ENCODE results near the gene POLH. TPM values are rescaled to one million over a fixed set of nuclear protein-coding genes. Genes with fewer than 3 reads are reported as not detected.
"Not testable (repeated sequence)": the region's sequence is repeated elsewhere in the genome, so short reads cannot be mapped to it uniquely, and the experiment has no call there.

POLH gene
- total RNA-seq, 1 experiment from 2014 or later: 21.0 TPM

DNA sequence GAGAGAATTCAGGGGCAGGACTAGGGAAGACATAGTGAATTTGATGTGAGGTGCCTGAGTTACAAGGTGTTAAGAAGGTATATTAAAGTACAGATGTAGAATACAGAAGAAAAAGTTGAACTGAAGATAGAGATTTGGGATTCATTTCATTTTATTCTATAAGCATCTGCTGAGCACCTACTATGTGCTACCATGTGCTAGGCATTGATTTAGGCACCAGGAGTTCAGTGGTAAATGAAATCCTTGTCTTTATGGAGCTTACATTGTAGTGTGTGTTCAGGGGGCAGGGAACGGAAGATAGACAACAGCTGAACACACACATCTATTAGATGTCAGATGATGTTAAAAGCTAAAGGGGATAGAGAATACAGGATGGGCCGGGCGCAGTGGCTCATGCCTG, 71.6 kb downstream of the POLH start:
- Histone ChIP-seq H3K79me2 (ENCODE audit: low read depth) (no peaks in the 10 kb centered on the region), H3F3A (ENCODE audit: insufficient read depth, low read depth) (no peaks in the 10 kb centered on the region), H3K4me3 (no peak overlapping the region), H3K4me1 (replicated peaks; ENCODE audit: insufficient read depth) (no peaks in the 10 kb centered on the region), H3K4me2 (no peak overlapping the region), H3K36me3 (ENCODE audit: low read depth) (no peaks in the 10 kb centered on the region), H3K9me2 (ENCODE audit: insufficient read depth) (no peaks in the 10 kb centered on the region), H3K27me3 (ENCODE audit: insufficient read depth, low read depth) (no peaks in the 10 kb centered on the region), H3K9me3 (ENCODE audit: insufficient read depth, low read depth) (no peaks in the 10 kb centered on the region), H4K20me1 (ENCODE audit: insufficient read depth) (no peaks in the 10 kb centered on the region), H2AFZ (no peak overlapping the region), H3K27ac (no peak overlapping the region)
- intact Hi-C loops (cut with micrococcal nuclease; ENCODE audit: unreplicated experiment): no loop called here
- POLR2A ChIA-PET (ENCODE audit: unreplicated experiment): no interaction called here
- CTCF ChIA-PET: no interaction called here
- TF ChIP-seq, protein P1, sequence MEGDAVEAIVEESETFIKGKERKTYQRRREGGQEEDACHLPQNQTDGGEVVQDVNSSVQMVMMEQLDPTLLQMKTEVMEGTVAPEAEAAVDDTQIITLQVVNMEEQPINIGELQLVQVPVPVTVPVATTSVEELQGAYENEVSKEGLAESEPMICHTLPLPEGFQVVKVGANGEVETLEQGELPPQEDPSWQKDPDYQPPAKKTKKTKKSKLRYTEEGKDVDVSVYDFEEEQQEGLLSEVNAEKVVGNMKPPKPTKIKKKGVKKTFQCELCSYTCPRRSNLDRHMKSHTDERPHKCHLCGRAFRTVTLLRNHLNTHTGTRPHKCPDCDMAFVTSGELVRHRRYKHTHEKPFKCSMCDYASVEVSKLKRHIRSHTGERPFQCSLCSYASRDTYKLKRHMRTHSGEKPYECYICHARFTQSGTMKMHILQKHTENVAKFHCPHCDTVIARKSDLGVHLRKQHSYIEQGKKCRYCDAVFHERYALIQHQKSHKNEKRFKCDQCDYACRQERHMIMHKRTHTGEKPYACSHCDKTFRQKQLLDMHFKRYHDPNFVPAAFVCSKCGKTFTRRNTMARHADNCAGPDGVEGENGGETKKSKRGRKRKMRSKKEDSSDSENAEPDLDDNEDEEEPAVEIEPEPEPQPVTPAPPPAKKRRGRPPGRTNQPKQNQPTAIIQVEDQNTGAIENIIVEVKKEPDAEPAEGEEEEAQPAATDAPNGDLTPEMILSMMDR (conservative IDR thresholded peaks at IDR 0.05): no peak
- BruUV-seq (replicated peaks): no TSS peak
- DNase-seq: no peak

DNA sequence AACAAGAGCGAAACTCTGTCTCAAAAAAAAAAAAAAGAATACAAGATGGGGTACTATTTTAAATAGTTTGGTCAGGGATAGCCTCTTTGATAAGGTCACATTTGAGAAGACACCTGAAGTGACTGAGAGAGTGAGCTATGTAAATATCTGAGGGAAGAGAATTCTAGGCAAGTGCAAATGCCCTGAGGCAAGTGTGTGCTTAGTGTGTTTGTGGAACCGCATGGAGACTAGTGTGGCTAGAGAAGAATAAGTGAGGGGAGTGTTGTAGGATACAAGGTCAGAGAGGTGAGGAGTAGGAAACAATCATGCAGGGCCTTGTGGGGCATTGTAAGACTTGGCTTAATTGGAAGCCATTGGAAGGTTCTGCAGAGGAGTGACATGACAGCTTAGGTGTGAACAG, 72.3 kb downstream of the POLH start:
- H3K9me2 ChIP-seq (ENCODE audit: insufficient read depth): no peaks in the 10 kb centered on the region

DNA sequence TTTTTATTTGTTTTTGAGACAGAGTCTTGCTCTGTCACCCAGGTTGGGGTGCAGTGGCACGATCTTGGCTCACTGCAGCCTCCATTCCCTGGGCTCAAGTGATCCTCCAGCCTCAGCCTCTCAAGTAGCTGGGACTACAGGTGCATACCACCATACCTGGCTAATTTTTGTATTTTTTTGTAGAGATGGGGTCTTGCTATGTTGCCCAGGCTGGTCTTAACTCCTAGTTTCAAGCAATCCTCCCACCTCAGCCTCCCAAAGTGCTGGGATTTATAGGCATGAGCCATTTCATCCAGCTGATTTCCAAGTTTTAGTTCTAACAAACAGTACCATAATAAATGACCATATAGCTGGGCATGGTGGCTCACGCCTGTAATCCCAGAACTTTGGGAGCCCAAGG, 76.8 kb downstream of the POLH start:
- H2AFZ ChIP-seq; H3K4me3 ChIP-seq; BruUV-seq (replicated peaks); DNase-seq; H3K27ac ChIP-seq; H3K27me3 ChIP-seq (ENCODE audit: insufficient read depth, low read depth); H3K79me2 ChIP-seq (ENCODE audit: low read depth); H4K20me1 ChIP-seq (ENCODE audit: insufficient read depth); H3K9me2 ChIP-seq (ENCODE audit: insufficient read depth); H3K36me3 ChIP-seq (ENCODE audit: low read depth); H3K4me1 ChIP-seq (replicated peaks; ENCODE audit: insufficient read depth); intact Hi-C loops (cut with micrococcal nuclease; ENCODE audit: unreplicated experiment); H3F3A ChIP-seq (ENCODE audit: insufficient read depth, low read depth); H3K9me3 ChIP-seq (ENCODE audit: insufficient read depth, low read depth); H3K4me2 ChIP-seq: not testable (repeated sequence)
- ChIA-PET CTCF (interaction anchor here (0.7 kb wide), 1 partner anchor 16 kb away, joined by 18 read pairs; no protein-coding TSS in a partner anchor), POLR2A (ENCODE audit: unreplicated experiment) (interaction anchor here (0.5 kb wide), 1 partner anchor 68 kb away, joined by 4 read pairs; no protein-coding TSS in a partner anchor)

More for the DNA sequence above, 72.3 kb downstream of the POLH start:
- Histone ChIP-seq H3F3A (ENCODE audit: insufficient read depth, low read depth) (no peaks in the 10 kb centered on the region), H3K27ac (no peak overlapping the region), H3K27me3 (ENCODE audit: insufficient read depth, low read depth) (no peaks in the 10 kb centered on the region), H3K9me3 (ENCODE audit: insufficient read depth, low read depth) (no peaks in the 10 kb centered on the region), H2AFZ (no peak overlapping the region), H3K36me3 (ENCODE audit: low read depth) (no peaks in the 10 kb centered on the region), H4K20me1 (ENCODE audit: insufficient read depth) (no peaks in the 10 kb centered on the region), H3K4me2 (no peak overlapping the region), H3K4me3 (no peak overlapping the region), H3K4me1 (replicated peaks; ENCODE audit: insufficient read depth) (no peaks in the 10 kb centered on the region), H3K79me2 (ENCODE audit: low read depth) (no peaks in the 10 kb centered on the region)
- no TSS peak for BruUV-seq (replicated peaks)
- ChIA-PET CTCF (no interaction called here), POLR2A (ENCODE audit: unreplicated experiment) (no interaction called here)
- no peak for DNase-seq
- TF ChIP-seq EZH2 (IDR thresholded peaks at IDR 0.05; ENCODE audit: low read depth): no peak
- TF ChIP-seq, protein P1 (conservative IDR thresholded peaks at IDR 0.05): no peak
- intact Hi-C loops (cut with micrococcal nuclease; ENCODE audit: unreplicated experiment): no loop called here

DNA sequence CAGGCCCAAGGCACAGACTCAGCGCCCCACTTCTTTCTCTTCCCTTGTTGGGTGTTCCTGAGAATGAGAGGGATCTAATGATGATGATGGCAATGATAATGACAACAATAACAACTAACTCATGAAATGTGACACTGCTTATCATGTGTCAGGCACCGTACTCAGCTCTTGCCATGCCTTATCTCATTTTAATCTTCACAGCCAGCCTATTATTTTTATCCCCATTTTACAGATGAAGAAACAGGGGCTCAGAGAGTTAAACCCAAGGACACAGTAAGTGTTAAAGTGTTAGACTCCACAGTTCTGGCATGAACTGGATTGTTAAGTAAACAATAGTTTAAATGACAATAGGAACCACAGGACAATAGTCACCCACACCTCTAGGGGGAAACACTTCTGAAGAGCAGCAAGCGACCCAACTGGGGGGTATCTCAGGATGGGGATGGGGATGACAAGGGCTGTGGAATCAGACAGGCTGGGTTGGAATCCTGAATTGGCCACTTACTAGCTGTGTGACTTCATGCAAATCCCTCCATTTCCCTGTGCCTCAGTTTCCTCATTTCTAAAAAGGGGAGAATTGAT, 81.3 kb downstream of the POLH start:
- Histone ChIP-seq H3K27ac (no peak overlapping the region), H3K4me2 (no peak overlapping the region), H3K9me3 (ENCODE audit: insufficient read depth, low read depth) (peaks cover 6% of the 10 kb centered on the region; the same call in 1 of the 2 replicates), H4K20me1 (ENCODE audit: insufficient read depth) (no peaks in the 10 kb centered on the region), H3K4me1 (replicated peaks; ENCODE audit: insufficient read depth) (no peaks in the 10 kb centered on the region), H3K36me3 (ENCODE audit: low read depth) (no peaks in the 10 kb centered on the region), H3F3A (ENCODE audit: insufficient read depth, low read depth) (peaks cover 6% of the 10 kb centered on the region; the same call in 1 of the 2 replicates), H3K79me2 (ENCODE audit: low read depth) (no peaks in the 10 kb centered on the region), H2AFZ (no peak overlapping the region), H3K4me3 (no peak overlapping the region), H3K27me3 (ENCODE audit: insufficient read depth, low read depth) (no peaks in the 10 kb centered on the region), H3K9me2 (ENCODE audit: insufficient read depth) (no peaks in the 10 kb centered on the region)
- POLR2A ChIA-PET (ENCODE audit: unreplicated experiment): no interaction called here
- intact Hi-C loops (cut with micrococcal nuclease; ENCODE audit: unreplicated experiment): no loop called here
- TF ChIP-seq, protein P1 (conservative IDR thresholded peaks at IDR 0.05): no peak
- no peak for TF ChIP-seq EZH2 (IDR thresholded peaks at IDR 0.05; ENCODE audit: low read depth)
- no TSS peak for BruUV-seq (replicated peaks)
- CTCF ChIA-PET: no interaction called here
- DNase-seq: no peak
